OCI-M2 (cell line): ENCODE results near the gene ATXN2.
"Not testable (repeated sequence)": the region's sequence is repeated elsewhere in the genome, so short reads cannot be mapped to it uniquely, and the experiment has no call there.

Experiments used
- DNase-seq: peaks from one replicate; lab custom pipeline; 2025; ENCODE audit not compliant: unreplicated experiment; lab: John Stamatoyannopoulos, UW

ATXN2 gene

DNA sequence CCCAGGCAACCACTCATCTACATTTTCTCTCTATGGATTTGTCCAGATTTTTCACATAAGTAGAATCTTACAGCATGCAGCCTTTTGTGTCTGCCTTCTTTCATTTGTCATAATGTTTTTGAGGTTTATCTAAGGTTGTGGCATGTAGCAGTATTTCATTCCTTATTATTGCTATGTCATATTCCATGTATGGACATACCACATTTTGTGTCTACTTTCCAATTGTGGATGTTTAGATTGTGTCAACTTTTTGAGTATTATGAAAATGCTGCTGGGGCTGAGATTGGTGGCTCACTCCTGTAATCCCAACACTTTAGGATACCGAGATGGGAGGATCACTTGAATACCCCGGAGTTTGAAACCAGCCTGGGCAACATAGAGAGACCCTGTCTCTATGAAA is 3.2 kb upstream of the ATXN2 start:
- no peak for DNase-seq

DNA sequence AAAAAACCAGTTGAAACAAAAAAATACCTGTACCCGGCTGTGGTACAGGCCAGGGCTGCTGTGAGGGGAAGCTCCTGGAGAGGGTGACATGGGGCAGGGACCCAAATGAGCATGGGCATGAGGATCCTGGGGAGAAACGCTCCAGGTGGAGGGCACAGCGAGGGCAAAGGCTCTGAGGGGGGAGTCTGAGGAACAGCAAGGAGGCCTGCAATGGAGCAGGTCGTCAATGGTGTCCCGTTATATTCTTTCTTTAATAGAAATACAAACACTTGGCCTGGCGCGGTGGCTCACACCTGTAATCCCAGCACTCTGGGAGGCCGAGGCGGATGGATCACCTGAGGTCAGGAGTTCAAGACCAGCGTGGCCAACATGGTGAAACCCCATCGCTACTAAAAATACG is 1.9 kb upstream of the ATXN2 start:
- DNase-seq: not testable (repeated sequence)

DNA sequence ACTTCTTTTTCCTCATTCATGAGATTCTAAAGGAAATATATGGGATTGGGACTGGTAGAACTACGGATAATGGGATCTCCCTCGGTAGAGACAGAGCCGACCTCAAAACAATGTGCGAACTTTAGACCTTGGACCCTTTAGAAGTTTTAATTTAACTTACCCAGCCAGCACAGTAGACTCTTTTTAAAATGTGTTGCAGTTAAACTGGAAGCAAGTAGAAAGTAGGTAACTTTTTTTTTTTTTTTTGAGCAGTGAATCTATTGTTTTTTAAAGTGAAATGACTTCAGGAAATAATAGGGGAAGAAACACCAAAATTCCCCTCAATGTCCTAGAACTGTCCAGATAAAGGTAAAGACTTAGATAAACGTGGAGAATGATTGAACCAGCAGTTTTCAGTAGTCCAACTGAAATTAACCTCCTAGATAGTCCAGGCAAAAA is 1.1 kb upstream of the ATXN2 start:
- no peak for DNase-seq

- no peak for DNase-seq
These were observed 514 bp upstream of the ATXN2 start for GRCh38 chr12:111599453-111600204.

- no peak for DNase-seq
These were observed 1.1 kb downstream of the ATXN2 start for GRCh38 chr12:111597831-111598636.

- DNase-seq: no peak
These were observed 1.9 kb downstream of the ATXN2 start for GRCh38 chr12:111596985-111597830.

GRCh38 chr12:111595341-111595835 is 3.7 kb downstream of the ATXN2 start:
- not testable (repeated sequence) for DNase-seq

GRCh38 chr12:111591399-111592010 is 7.6 kb downstream of the ATXN2 start:
- DNase-seq: not testable (repeated sequence)

DNA sequence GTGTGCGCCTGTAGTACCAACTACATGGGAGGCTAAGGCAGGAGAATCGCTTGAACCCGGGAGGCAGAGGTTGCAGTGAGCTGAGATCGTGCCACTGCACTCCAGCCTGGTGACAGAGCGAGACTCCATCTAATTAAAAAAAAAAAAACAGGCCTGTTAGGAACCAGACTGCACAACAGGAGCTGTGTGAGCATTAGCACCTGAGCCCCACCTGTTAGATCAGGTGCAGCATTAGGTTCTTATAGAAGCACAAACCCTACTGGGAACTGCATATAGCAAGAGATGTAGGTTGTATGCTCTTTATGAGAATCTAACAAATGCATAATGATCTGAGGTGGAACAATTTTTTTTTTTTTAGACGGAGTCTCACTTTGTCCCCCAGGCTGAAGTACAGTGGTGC is 8.6 kb downstream of the ATXN2 start:
- DNase-seq: no peak

DNA sequence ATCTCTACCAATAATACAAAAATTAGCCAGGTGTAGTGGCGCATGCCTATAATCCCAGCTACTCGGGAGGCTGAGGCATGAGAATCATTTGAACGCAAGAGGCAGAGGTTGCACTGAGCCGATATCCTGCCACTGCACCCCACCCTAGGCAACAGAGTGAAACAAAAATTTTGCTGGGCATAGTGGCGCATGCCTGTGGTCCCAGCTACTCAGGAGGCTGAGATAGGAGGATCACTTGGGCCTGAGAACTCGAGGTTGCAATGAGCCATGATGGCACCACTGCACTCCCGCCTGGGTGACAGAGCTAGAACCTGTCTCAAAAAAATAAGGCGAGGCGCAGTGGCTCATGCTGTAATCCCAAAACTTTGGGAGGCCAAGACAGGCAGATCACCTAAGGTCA is 9.5 kb downstream of the ATXN2 start:
- DNase-seq: no peak

DNA sequence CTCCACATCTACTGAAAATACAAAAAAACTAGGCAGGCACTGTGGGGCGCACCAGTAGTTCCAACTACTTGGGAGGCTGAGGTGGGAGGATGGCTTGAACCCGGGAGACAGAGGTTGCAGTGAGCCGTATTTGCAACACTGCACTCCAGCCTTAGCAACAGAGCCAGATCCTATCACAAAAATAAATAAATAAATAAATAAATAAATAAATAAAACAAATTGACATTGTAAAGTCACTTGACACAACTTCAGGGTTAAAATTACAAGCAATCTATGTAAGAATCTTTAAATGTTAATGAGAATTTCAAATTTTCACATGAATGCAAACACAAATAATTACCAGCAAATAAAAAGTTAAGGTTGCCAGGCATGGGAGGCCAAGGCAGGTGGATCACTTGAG is 11.1 kb downstream of the ATXN2 start:
- no peak for DNase-seq

DNA sequence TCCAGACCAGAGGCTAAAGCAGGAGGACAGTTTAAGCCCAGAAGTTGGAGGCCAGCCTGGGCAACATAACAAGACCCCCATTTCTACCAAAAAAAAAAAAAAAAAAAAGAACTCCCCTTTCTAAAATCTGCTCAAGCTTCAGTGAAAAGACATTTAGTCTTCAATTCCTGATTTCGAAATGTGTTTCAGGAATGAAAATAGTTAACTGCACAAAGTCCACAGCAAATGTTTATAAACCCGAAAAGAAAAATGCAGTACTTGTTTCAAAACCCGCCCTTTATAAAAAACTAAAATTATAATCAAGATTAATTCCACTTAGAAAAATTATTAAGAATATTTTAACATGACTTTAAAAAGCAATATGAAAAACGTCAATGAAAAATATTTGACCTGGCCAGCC is 12.1 kb downstream of the ATXN2 start:
- no peak for DNase-seq

DNA sequence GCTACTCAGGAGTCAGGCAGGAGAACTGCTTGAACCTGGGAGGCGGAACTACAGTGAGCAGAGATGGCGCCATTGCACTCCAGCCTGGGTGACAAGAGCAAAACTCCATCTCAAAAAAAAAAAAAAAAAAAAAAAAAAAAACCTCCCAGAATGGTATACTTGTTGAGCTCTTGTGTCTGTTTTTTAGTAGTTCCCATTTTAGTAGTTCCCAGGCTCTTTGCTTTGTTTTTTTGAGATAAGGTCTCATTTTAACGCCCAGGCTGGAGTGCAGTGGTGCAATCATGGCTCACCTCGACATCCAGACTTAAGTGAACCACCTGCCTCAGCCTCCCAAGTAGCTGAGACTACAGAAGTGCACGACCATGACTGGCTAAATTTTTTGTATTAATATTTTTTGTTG is 13.4 kb downstream of the ATXN2 start:
- DNase-seq: no peak

DNA sequence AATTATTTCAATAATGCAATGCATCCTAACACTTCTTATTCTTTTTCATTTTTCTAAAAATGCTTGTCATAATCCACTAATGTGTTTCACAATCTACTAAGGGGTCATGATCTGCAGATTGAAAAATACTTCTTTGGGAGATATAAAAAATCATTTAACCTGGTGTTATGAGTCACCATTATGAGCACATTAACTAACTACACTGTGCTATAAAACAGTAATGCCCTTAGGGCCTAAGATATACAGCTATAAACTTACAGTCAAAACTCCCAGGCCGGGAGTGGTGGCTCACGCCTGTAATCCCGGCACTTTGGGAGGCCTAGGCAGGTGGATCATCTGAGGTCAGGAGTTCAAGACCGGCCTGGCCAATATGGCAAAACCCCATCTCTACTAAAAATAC is 14.2 kb downstream of the ATXN2 start:
- DNase-seq: no peak

GRCh38 chr12:111583506-111583905 is 15.6 kb downstream of the ATXN2 start:
- not testable (repeated sequence) for DNase-seq

- no peak for DNase-seq
These were observed 16.9 kb downstream of the ATXN2 start for GRCh38 chr12:111582133-111582747.

- DNase-seq: no peak
These were observed 17.5 kb downstream of the ATXN2 start for GRCh38 chr12:111581434-111582132.

DNA sequence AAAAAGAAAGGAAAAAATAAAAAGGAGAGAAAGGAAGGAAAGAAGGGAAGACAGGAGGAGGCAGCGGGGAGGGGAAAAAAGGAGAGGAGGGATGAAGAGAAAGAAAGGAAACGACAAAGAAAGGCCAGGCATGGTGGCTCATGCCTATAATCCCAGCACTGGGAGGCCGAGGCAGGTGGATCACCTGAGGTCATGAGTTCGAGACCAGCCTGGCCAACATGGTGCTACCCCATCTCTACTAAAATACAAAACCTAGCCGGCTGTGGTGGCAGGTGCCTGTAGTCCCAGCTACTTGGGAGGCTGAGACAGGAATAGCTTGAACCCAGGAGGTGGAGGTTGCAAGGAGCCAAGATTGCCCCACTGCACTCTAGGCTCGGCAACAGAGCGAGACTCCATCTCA is 18.4 kb downstream of the ATXN2 start:
- no peak for DNase-seq

DNA sequence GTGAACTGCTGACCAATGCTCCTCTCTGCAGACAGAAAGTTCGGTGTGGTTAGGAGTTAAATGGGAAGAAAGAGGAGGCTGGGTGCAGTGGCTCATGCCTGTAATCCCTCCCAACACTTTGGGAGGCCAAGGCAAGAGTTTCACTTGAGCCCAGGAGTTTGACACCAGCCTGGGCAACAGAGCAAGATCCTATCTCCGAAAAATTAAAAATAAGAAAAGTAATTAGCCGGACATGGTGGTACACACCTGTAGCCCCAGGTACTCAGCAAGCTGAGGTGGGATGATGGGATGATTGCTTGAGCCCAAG is 19.0 kb downstream of the ATXN2 start:
- DNase-seq: no peak

DNA sequence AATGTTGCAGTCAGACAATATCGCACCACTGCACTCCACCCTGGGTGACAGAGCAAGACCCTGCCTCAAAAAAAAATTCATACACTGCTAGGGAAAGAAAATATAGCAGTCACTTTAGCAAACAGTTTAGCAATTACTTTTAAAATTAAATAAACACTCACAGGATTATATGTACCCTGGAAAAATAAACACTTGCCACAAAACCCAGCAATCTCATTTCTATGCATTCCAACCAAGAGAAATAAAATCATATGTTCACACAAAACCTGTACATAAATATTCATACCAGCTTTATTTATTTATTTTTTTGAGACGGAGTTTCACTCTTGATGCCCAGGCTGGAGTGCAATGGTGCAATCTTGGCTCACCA is 20.2 kb downstream of the ATXN2 start:
- DNase-seq: no peak
